B cell (primary cell): Measurements from ENCODE around the gene KLHL17. TPM values are rescaled to one million over a fixed set of nuclear protein-coding genes. Genes with fewer than 3 reads are reported as not detected.

Experiments used
- ATAC-seq: fragments of 200-7000 bp; cut with Tn5 transposase; one replicate; pipeline ENCODE4 v1.10.0; 2021; ENCODE audit warnings: low read depth, mild to moderate bottlenecking, moderate number of reproducible peaks, moderate library complexity
- CTCF ChIA-PET: fragments of 350-600 bp; sonication (Branson Sonifier 250); formaldehyde crosslinking; loops from one replicate; lab custom pipeline; 2021; ENCODE audit warnings: antibody characterized with exemption, inconsistent platforms; lab: Charles Lee
- POLR2A ChIA-PET: fragments of 350-600 bp; sonication (Branson Sonifier 250); formaldehyde crosslinking; loops from one replicate; lab custom pipeline; 2021; ENCODE audit warnings: antibody characterized with exemption; lab: Charles Lee
- DNase-seq: peaks from one replicate; pipeline ENCODE4 v3.0.0; 2013
- H2AFZ ChIP-seq: 2 replicates; pipeline ENCODE4 v1.6.1; 2012; ENCODE audit warnings: mild to moderate bottlenecking, low read depth, low read length; ENCODE audit not compliant: insufficient read depth, poor library complexity, severe bottlenecking
- H3K27ac ChIP-seq, 2 donors: 1 replicate in 1 of 2; 2 replicates in 1 of 2; pipeline ENCODE4 v1.5.1; 2012 to 2013; ENCODE audit warnings: low read length in 2 of 2, mild to moderate bottlenecking in 2 of 2, moderate library complexity in 1 of 2
- H3K27me3 ChIP-seq, 4 experiments: fragments of 200-600 bp in 1 of 4; sonication (generic) in 1 of 4; replicated peaks in 1 of 4; 1 replicate in 2 of 4; 2 replicates in 2 of 4; pipeline versions ENCODE4 v1.6.1 to v1.7.0; 2013 to 2016; ENCODE audit warnings: low read length in 3 of 4, mild to moderate bottlenecking in 2 of 4, mixed read lengths in 1 of 4, moderate library complexity in 1 of 4; ENCODE audit not compliant: insufficient read depth in 4 of 4, control insufficient read depth in 3 of 4; ENCODE audit errors: control extremely low read depth in 1 of 4
- H3K36me3 ChIP-seq, 2 experiments: replicated peaks in 1 of 2; 1 replicate in 1 of 2; 2 replicates in 1 of 2; pipeline versions ENCODE4 v1.6.1 to v1.7.1; 2013; ENCODE audit warnings: low read length in 1 of 2; ENCODE audit not compliant: insufficient read depth in 2 of 2, control insufficient read depth in 1 of 2; ENCODE audit errors: control extremely low read depth in 1 of 2, extremely low read depth in 1 of 2
- H3K4me1 ChIP-seq, 2 donors: fragments of 200-600 bp in 1 of 2; sonication (generic) in 1 of 2; 1 replicate in 1 of 2; 2 replicates in 1 of 2; pipeline versions ENCODE4 v1.5.1 to v1.6.1; 2013 to 2017; ENCODE audit warnings: low read length in 2 of 2; ENCODE audit not compliant: control insufficient read depth in 2 of 2, insufficient read depth in 2 of 2
- H3K4me2 ChIP-seq: replicated peaks from 2 replicates; pipeline ENCODE3; 2012; ENCODE audit warnings: mild to moderate bottlenecking, low read depth, low read length; ENCODE audit not compliant: poor library complexity, severe bottlenecking
- H3K4me3 ChIP-seq, 5 experiments: fragments of 200-600 bp in 1 of 5; sonication (generic) in 1 of 5; 1 replicate in 3 of 5; 2 replicates in 2 of 5; pipeline versions ENCODE4 v1.5.1 to v1.7.0; 2011 to 2016; ENCODE audit warnings: low read length in 4 of 5, mild to moderate bottlenecking in 4 of 5, low read depth in 2 of 5, control low read depth in 1 of 5, moderate library complexity in 1 of 5; ENCODE audit not compliant: insufficient read depth in 1 of 5; ENCODE audit errors: control extremely low read depth in 1 of 5, extremely low read depth in 1 of 5
- H3K79me2 ChIP-seq: fragments of 200-600 bp; sonication (generic); one replicate; pipeline ENCODE4 v1.6.0; 2016; ENCODE audit warnings: low read length; ENCODE audit not compliant: control insufficient read depth, insufficient read depth
- H3K9ac ChIP-seq: fragments of 200-600 bp; sonication (generic); 2 replicates; pipeline ENCODE4 v1.6.1; 2017; ENCODE audit warnings: mild to moderate bottlenecking, low read length, moderate library complexity
- H3K9me3 ChIP-seq, 3 donors: one replicate each; pipeline versions ENCODE4 v1.6.1 to v1.7.1; 2013; ENCODE audit warnings: low read length in 2 of 3; ENCODE audit not compliant: control insufficient read depth in 2 of 3, insufficient read depth in 1 of 3; ENCODE audit errors: control extremely low read depth in 1 of 3
- H4K20me1 ChIP-seq: 2 replicates; pipeline ENCODE4 v1.6.0; 2012; ENCODE audit warnings: mild to moderate bottlenecking, low read length; ENCODE audit not compliant: insufficient read depth, control insufficient read depth, poor library complexity, severe bottlenecking
- H3K27ac Mint-ChIP-seq: one replicate; pipeline ENCODE4 v1.8.0; 2021; ENCODE audit warnings: mixed read lengths
- H3K27me3 Mint-ChIP-seq: one replicate; pipeline ENCODE4 v1.8.0; 2021; ENCODE audit warnings: mixed read lengths
- H3K4me1 Mint-ChIP-seq: one replicate; pipeline ENCODE4 v1.8.0; 2021; ENCODE audit warnings: mixed read lengths
- H3K4me3 Mint-ChIP-seq: one replicate; pipeline ENCODE4 v1.8.0; 2021; ENCODE audit warnings: mixed read lengths
- H3K9me3 Mint-ChIP-seq: one replicate; pipeline ENCODE4 v1.8.0; 2022; ENCODE audit warnings: mixed read lengths; ENCODE audit not compliant: insufficient read depth
- EZH2 ChIP-seq: IDR thresholded peaks from 2 replicates; pipeline ENCODE4 v1.6.1; 2012; ENCODE audit warnings: borderline replicate concordance, low read depth, mild to moderate bottlenecking, moderate library complexity, low read length; ENCODE audit not compliant: insufficient read depth, poor library complexity, severe bottlenecking
- WGBS: methylation state at CpG from one replicate; pipeline ENCODE4 v1.1.5; 2013; ENCODE audit warnings: missing lambda C conversion rate; ENCODE audit not compliant: insufficient coverage; 5-methylcytosine and 5-hydroxymethylcytosine counted together
- intact Hi-C: fragments of 100-400 bp; cut with micrococcal nuclease; formaldehyde crosslinking; loops from one replicate; pipeline ENCODE4 v1.10.0; 2022
- polyA plus RNA-seq: library from polyadenylated mRNA; depleted of rRNA; stranded (reverse); fragments of >200 nt; gene quantifications from 2 replicates; pipeline ENCODE4 v1.2.3, GENCODE V29; 2012
- total RNA-seq, 2 donors: library from RNA; stranded (reverse); fragments of 120-200 nt in 1 of 2; gene quantifications; 1 replicate in 1 of 2; 2 replicates in 1 of 2; pipeline versions ENCODE4 v1.2.3 to v1.2.4, GENCODE V29; 2013 to 2022
- TF ChIP-seq, protein P1 (sequence below): fragments of 200-600 bp; IDR thresholded peaks from one replicate; pipeline ENCODE4 v1.8.0; 2022; ENCODE audit warnings: antibody characterized with exemption, mild to moderate bottlenecking

KLHL17 gene
- total and polyA plus RNA-seq, 2 donors (not counting 1 experiment from before 2014, with no cell fraction given): 30.1 to 57.5 TPM

DNA sequence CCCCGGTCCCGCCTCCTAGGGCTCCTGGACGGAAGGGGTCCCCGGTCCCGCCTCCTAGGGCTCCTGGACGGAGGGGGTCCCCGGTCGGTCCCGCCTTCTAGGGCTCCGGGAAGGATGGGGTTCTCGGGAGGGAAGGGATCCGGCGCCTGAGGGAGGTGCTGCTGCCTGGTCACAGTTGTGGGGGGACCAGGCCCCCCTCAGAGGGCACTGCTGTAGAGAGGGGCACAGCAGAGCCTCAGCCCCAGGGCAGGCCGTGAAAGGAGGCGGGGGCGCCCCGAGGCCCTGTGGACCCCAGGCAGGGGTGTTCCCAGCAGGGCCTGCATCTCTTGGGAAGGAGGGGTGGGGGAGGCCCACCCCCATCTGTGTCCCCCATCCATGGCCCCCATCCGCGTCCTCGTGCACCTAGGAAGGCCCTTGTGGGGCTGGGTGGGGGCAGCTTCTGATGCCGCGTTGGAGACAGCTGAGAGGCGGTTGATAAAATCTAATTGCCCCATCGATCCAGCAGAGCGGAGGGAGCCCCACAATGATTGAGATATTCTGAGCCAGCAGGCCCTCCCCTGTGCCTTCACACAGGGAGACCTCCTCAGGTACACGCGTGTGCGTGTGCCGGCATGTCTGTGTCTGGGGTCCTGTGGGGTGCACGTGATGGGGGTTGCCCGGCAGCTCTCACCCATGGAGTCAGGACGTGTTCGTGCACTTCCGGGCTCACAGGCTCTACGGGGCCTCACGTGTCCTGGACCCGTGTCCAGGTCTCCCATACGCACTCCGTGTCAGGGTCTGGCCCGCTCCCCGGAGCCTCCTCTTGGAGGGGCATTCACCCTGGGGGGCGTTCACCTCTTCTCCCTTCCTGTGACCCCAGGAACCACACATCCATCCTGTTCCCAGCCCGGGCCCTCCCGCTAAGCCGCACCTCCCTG, 23.8 kb upstream of the KLHL17 start:
- peaks cover 0 to 74% (median 25%) of the 10 kb centered on the region in 4 experiments for H3K27me3 ChIP-seq
- no peak overlapping the region for H2AFZ ChIP-seq
- ChIA-PET CTCF (no interaction called here), POLR2A (no interaction called here)
- H3K4me3 ChIP-seq: no peak overlapping the region
- H3K9me3 ChIP-seq: peaks cover 0 to 9% (median 0%) of the 10 kb centered on the region in 3 donors
- Mint-ChIP-seq H3K27me3 (peaks cover 26% of the 10 kb centered on the region), H3K9me3 (no peaks in the 10 kb centered on the region), H3K27ac (no peak overlapping the region), H3K4me3 (no peak overlapping the region), H3K4me1 (peaks cover 14% of the 10 kb centered on the region)
- ATAC-seq: no peak
- H3K79me2 ChIP-seq: no peaks in the 10 kb centered on the region
- H3K9ac ChIP-seq: no peak overlapping the region
- intact Hi-C loops: no loop called here
- no peak overlapping the region for H3K4me2 ChIP-seq
- 91% methylated on average over 39 of the region's 45 CpGs for WGBS
- DNase-seq: no peak
- no peaks in the 10 kb centered on the region for H3K36me3 ChIP-seq
- peaks cover 23 to 27% of the 10 kb centered on the region in 2 donors for H3K4me1 ChIP-seq
- H3K27ac ChIP-seq: no peak overlapping the region
- peaks cover 7% of the 10 kb centered on the region for H4K20me1 ChIP-seq
- no peak for TF ChIP-seq EZH2
- TF ChIP-seq, protein P1, sequence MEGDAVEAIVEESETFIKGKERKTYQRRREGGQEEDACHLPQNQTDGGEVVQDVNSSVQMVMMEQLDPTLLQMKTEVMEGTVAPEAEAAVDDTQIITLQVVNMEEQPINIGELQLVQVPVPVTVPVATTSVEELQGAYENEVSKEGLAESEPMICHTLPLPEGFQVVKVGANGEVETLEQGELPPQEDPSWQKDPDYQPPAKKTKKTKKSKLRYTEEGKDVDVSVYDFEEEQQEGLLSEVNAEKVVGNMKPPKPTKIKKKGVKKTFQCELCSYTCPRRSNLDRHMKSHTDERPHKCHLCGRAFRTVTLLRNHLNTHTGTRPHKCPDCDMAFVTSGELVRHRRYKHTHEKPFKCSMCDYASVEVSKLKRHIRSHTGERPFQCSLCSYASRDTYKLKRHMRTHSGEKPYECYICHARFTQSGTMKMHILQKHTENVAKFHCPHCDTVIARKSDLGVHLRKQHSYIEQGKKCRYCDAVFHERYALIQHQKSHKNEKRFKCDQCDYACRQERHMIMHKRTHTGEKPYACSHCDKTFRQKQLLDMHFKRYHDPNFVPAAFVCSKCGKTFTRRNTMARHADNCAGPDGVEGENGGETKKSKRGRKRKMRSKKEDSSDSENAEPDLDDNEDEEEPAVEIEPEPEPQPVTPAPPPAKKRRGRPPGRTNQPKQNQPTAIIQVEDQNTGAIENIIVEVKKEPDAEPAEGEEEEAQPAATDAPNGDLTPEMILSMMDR: no peak

DNA sequence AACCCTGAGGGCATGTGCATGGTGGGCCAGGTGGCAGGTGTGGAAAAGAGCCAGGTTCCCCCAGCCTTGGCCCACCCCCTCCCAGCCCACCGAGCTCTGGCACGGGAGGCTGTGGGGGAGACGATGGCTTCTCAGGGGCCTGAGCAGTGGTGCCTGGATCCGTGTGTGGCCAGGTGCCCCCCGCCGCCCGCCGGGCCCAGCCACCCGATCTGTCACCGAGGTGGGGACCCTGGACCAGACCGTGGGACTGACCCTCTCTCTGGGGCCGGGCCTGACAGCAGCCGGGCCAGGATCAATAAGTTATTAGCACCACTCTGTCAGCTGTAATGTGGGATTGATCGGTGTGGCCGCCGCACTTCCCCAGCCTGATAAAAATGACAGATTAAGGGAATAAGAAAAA, 22.9 kb upstream of the KLHL17 start:
- no peak overlapping the region for H3K4me3 ChIP-seq
- DNase-seq: no peak
- H3K4me1 ChIP-seq: peaks cover 27 to 33% of the 10 kb centered on the region in 2 donors
- ChIA-PET CTCF (no interaction called here), POLR2A (no interaction called here)
- no peaks in the 10 kb centered on the region for H3K79me2 ChIP-seq
- intact Hi-C loops: no loop called here
- H3K27ac ChIP-seq: no peak overlapping the region
- H3K36me3 ChIP-seq: no peaks in the 10 kb centered on the region
- H3K4me2 ChIP-seq: no peak overlapping the region
- no peaks in the 10 kb centered on the region for H3K9me3 Mint-ChIP-seq
- no peak overlapping the region for H3K4me3 Mint-ChIP-seq
- peaks cover 0 to 73% (median 25%) of the 10 kb centered on the region in 4 experiments for H3K27me3 ChIP-seq
- peaks cover 14% of the 10 kb centered on the region for H3K4me1 Mint-ChIP-seq
- H3K9me3 ChIP-seq: peaks cover 0 to 9% (median 0%) of the 10 kb centered on the region in 3 donors
- TF ChIP-seq, protein P1: no peak
- no peak for TF ChIP-seq EZH2
- ATAC-seq: no peak
- no peak overlapping the region for H3K9ac ChIP-seq
- H3K27me3 Mint-ChIP-seq: peaks cover 26% of the 10 kb centered on the region
- no peak overlapping the region for H2AFZ ChIP-seq
- peaks cover 7% of the 10 kb centered on the region for H4K20me1 ChIP-seq
- H3K27ac Mint-ChIP-seq: no peak overlapping the region
- 90% methylated on average over 16 of the region's 16 CpGs for WGBS
